Kidney (tissue), 14 donors: Measurements from ENCODE around the gene WDR44. TPM values are rescaled to one million over a fixed set of nuclear protein-coding genes. Genes with fewer than 3 reads are reported as not detected.
"Not testable (repeated sequence)": the region's sequence is repeated elsewhere in the genome, so short reads cannot be mapped to it uniquely, and the experiment has no call there.

Experiments
- DNase-seq, 5 donors: peaks; one replicate each; pipeline ENCODE4 v3.0.0-alpha.2; 2013 to 2020
- FAIRE-seq: peaks from 2 replicates; lab custom pipeline; 2012; peaks lifted over from hg19 to GRCh38; lab: Jason Lieb, UNC
- H3K27ac ChIP-seq, 2 donors: one replicate each; pipeline ENCODE4 v1.7.0; 2013; ENCODE audit warnings: low read depth in 2 of 2, low read length in 2 of 2, inconsistent platforms in 1 of 2
- H3K27me3 ChIP-seq: one replicate; pipeline ENCODE4 v1.7.1; 2013; ENCODE audit warnings: low read length, inconsistent platforms; ENCODE audit not compliant: control insufficient read depth, insufficient read depth
- H3K36me3 ChIP-seq, 3 donors: one replicate each; pipeline versions ENCODE4 v1.7.0 to v1.7.1; 2013; ENCODE audit warnings: low read length in 3 of 3, control low read depth in 1 of 3, inconsistent platforms in 1 of 3; ENCODE audit not compliant: insufficient read depth in 3 of 3, control insufficient read depth in 2 of 3
- H3K4me1 ChIP-seq, 3 donors: one replicate each; pipeline versions ENCODE4 v1.7.0 to v1.7.1; 2013; ENCODE audit warnings: low read length in 3 of 3, inconsistent platforms in 1 of 3, low read depth in 1 of 3; ENCODE audit not compliant: control insufficient read depth in 2 of 3, insufficient read depth in 2 of 3
- H3K4me3 ChIP-seq, 3 donors: one replicate each; pipeline versions ENCODE4 v1.7.0 to v1.8.1; 2013; ENCODE audit warnings: low read length in 3 of 3, control low read depth in 1 of 3, inconsistent platforms in 1 of 3
- H3K9ac ChIP-seq, 3 donors: one replicate each; pipeline versions ENCODE4 v1.7.0 to v1.7.1; 2013; ENCODE audit warnings: low read length in 3 of 3, control low read depth in 1 of 3, inconsistent platforms in 1 of 3
- H3K9me3 ChIP-seq, 3 donors: one replicate each; pipeline versions ENCODE4 v1.7.0 to v1.7.1; 2013; ENCODE audit warnings: low read length in 3 of 3, control low read depth in 1 of 3, inconsistent platforms in 1 of 3; ENCODE audit not compliant: control insufficient read depth in 2 of 3, insufficient read depth in 1 of 3
- CTCF ChIP-seq: IDR thresholded peaks from 3 replicates; pipeline ENCODE4 v1.5.1; 2012; ENCODE audit warnings: mild to moderate bottlenecking, moderate library complexity, borderline replicate concordance; ENCODE audit not compliant: insufficient read depth; ENCODE audit errors: extremely low read depth
- intact Hi-C: fragments of 100-400 bp; cut with DNase I; formaldehyde crosslinking; loops from one replicate; pipeline ENCODE4 v1.11.1; 2022
- polyA plus RNA-seq: library from polyadenylated mRNA; stranded (reverse); fragments of 350-450 nt; fragmentation: Illumina TruSeq; extraction: RNeasy Lipid Tissue Mini Kit (QIAGEN cat#74804); gene quantifications from one replicate; pipeline ENCODE4 v1.2.3, GENCODE V29; 2014; ENCODE audit warnings: low read depth, low replicate concordance; ENCODE audit not compliant: insufficient read depth
- total RNA-seq: library from RNA; stranded (reverse); fragmentation: NEBNext Ultra II Directional; extraction: Animal tissue kit (Norgen Biotek cat#: 25700); gene quantifications from one replicate; pipeline ENCODE4 v1.2.1, GENCODE V29; 2021
- donor health status: control.
- donor health status: control.
- donor health status: control.
- donor health status: control.
- donor health status: control.
- donor health status: DM: yes; HTN: yes; CAD: no.
- donor health status: Normal renal cell carcinoma (clear cell type).

Gene WDR44
- total and polyA plus RNA-seq, 2 donors from 2014 or later = 3.6 to 15.5 TPM

GRCh38 chrX:118459494-118459893 lies 113.6 kb downstream of the WDR44 start:
- intact Hi-C loops = no loop called here
- no peak overlapping the region for H3K9ac ChIP-seq
- DNase-seq = peak in 3 of 5 donors; percentile 9 to 66 (median 31)

GRCh38 chrX:118464501-118464900 lies 118.6 kb downstream of the WDR44 start:
- no peak overlapping the region for H3K27ac ChIP-seq
- no peaks in the 10 kb centered on the region for H3K27me3 ChIP-seq
- FAIRE-seq (no peak), DNase-seq (no peak)
- no peak for TF ChIP-seq CTCF
- H3K9ac ChIP-seq = no peak overlapping the region
- H3K9me3 ChIP-seq = no peaks in the 10 kb centered on the region
- H3K4me1 ChIP-seq = no peaks in the 10 kb centered on the region
- intact Hi-C loops = no loop called here
- no peaks in the 10 kb centered on the region for H3K36me3 ChIP-seq
- H3K4me3 ChIP-seq = no peak overlapping the region

More at GRCh38 chrX:118459494-118459893, 113.6 kb downstream of the WDR44 start:
- no peak overlapping the region for H3K27ac ChIP-seq
- no peaks in the 10 kb centered on the region for H3K9me3 ChIP-seq
- H3K36me3 ChIP-seq = no peaks in the 10 kb centered on the region
- H3K27me3 ChIP-seq = no peaks in the 10 kb centered on the region
- no peak overlapping the region for H3K4me3 ChIP-seq
- H3K4me1 ChIP-seq = no peaks in the 10 kb centered on the region
- TF ChIP-seq CTCF = peak; percentile 39
- no peak for FAIRE-seq

- H3K27ac ChIP-seq = no peak overlapping the region
- H3K4me1 ChIP-seq = no peaks in the 10 kb centered on the region
- no peak overlapping the region for H3K4me3 ChIP-seq
- DNase-seq (no peak), FAIRE-seq (no peak)
- TF ChIP-seq CTCF = no peak
- H3K9me3 ChIP-seq = no peaks in the 10 kb centered on the region
- no peak overlapping the region for H3K9ac ChIP-seq
- no peaks in the 10 kb centered on the region for H3K27me3 ChIP-seq
- intact Hi-C loops = no loop called here
- no peaks in the 10 kb centered on the region for H3K36me3 ChIP-seq
Measured at GRCh38 chrX:118468122-118468521, 122.2 kb downstream of the WDR44 start.

- intact Hi-C loops, DNase-seq, H3K9me3 ChIP-seq: not testable (repeated sequence)
Measured at GRCh38 chrX:118470721-118471347, 124.9 kb downstream of the WDR44 start.

More at GRCh38 chrX:118470721-118471347, 124.9 kb downstream of the WDR44 start:
- H3K9ac ChIP-seq, H3K4me3 ChIP-seq, H3K27ac ChIP-seq, H3K36me3 ChIP-seq, FAIRE-seq, H3K4me1 ChIP-seq, H3K27me3 ChIP-seq: not testable (repeated sequence)
